HG02678 (cell line): ENCODE results near the gene BEND7.
"Not testable (repeated sequence)": the region's sequence is repeated elsewhere in the genome, so short reads cannot be mapped to it uniquely, and the experiment has no call there.

Experiments used
- ATAC-seq: cut with Tn5 transposase; IDR thresholded peaks from one replicate; pipeline ENCODE4 v1.9.1; 2021; ENCODE audit warnings: mild to moderate bottlenecking, moderate library complexity; ENCODE audit not compliant: unreplicated experiment

BEND7 gene

DNA sequence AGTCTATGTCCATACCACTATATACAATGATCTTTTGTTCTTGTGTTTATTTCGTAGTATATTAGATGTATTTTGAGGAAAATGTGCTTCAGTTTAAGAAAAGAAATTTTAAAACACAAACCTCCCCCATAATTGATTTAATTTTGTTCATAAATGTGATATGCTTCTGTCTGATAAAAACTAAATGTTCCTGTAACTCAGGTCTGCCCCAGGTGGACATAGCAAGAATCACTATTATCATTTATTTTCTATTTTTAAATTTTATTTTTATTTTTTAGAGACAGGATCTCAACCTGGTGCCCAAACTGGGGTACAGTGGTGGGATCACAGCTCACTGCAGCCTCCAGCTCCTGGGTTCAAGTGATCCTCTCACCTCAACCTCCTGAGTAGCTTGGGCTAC is 43.2 kb downstream of the BEND7 start:
- ATAC-seq = no peak

DNA sequence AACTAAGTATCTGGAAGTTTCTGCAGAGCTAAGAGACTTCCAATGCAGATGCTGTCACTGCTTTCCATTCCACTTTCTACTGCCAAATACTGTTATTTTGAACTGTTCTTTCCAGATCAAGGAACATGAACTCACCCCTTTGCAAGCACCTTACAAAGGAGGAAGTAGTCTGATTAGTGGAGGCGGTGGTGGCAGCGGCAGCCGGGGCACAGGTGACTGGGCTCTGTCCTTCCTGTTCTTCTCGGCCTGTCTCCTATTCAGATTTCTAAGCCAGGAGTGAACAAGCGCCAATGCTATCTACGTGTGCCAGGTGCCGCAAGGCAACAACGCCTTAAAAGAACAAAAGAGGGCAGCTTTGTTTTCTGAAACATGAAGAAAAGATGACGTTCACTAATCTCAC is 44.9 kb downstream of the BEND7 start:
- no peak for ATAC-seq

DNA sequence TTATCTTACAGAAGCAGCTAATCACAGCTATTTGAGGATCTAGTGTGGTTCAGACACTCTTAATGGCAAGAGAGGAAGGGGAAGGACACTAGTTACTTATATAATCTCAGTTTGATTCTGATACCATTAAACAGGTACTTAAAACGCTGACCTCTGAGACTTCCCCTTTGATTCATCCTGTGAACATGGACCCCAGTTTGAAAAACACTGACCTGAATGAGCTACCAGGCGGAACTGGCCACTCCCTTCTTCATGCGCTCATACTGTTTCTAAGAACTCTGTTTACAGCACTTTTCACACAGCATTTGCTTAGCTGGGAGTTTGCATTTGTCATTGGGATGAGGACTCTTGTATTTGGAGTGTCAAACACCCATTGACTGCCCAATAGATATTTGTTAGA is 45.7 kb downstream of the BEND7 start:
- ATAC-seq = no peak

DNA sequence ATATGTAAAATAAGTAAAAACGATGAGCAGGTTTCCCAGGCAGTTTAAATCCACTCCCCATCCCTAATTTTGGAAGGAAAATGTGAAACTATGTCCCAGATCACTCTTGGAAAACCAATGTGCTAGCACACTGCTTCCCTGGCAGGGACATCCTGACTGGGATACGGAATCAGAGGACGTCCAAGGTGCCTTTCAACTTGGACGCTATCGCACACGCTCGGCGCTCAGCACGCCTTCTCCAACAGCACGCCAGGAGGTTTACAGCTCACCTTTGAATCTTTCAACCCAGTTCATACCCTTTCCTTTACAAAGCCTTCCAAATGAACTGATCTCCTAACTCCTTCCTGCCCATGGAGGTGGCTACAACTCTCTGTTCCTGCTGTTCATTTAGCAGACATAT is 47.1 kb downstream of the BEND7 start:
- ATAC-seq = no peak

DNA sequence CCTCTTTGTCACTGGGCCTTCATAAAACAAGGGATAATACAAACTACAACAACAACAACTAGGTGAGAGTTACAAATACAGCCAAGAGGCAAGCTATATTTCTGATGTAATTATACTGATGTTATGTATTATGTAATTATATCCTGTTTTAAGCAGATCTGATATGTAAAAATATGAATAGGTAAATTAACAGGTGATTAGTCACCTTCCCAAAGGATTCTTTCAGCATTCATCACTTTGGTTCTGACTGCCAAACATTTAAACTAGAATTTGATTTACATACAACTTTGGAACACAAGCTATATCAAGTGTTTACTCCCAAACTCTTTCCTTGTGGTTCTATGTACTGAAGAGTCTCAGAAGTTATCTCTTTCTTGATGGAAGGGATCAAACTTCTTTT is 53.7 kb downstream of the BEND7 start:
- ATAC-seq = no peak

DNA sequence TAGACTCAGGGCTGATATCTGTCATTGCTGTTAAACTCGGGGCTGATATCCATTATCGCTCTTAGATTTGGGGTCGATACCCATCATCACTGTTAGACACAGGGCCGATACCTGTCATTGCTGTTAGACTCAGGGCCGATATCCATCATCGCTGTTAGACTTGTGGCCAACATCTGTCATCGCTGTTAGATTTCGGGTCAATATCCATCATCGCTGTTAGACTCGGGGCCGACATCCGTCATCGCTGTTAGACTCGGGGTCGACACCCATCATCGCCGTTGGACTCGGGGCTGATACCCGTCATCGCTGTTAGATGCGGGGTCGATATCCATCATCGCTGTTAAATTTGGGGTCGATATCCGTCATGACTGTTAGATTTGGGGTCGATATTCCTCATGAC is 54.8 kb downstream of the BEND7 start:
- ATAC-seq = no peak

DNA sequence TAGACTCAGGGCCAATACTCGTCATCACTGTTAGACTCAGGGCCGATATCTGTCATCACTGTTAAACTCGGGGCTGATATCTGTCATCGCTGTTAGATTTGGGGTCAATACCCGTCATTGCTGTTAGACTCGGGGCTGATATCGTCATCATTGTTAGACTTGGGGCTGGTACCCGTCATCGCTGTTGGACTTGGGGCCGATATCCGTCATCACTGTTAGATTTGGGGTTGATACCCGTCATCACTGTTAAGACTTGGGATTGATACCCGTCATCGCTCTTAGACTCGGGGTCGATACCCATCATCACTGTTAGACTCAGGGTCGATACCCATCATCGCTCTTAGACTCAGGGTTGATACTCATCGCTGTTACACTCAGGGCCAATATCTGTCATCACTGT is 56.5 kb downstream of the BEND7 start:
- no peak for ATAC-seq

DNA sequence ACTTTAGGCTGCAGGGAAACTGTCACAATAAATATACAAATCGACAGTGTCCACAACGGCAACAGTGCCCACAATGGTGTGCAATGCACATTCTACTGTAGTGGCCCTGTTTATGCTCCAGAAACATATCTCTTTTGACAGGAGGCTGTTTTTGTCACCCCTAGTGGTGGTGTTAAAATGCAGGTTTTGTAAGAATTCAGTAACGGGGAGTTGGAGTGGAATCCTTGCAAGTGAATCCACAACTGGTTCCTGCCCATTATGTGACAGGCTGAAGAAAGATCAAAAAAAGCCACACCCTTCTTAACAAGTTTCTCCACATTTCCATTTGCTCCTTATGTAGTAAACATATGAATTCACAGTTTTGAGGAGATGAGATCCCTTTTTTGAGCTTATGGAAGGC is 58.5 kb downstream of the BEND7 start:
- ATAC-seq = no peak

DNA sequence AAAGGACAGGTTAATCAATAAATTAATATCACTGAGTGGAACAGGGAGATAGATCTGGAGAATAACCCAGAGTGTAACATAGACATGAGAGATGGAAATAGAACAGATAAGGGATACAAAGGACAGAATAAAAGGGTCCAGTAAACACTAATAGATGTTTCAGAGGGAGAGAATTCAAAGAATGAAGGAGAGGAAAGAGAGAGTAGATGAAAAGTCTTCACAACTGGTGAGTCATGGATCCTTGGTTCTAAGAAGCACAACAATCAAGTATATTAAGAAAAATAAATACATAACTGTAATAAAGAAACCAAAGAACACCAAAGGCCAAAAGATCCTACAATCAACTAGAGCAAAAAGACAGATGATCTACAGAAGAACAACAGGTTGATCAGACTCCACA is 66.3 kb downstream of the BEND7 start:
- no peak for ATAC-seq

DNA sequence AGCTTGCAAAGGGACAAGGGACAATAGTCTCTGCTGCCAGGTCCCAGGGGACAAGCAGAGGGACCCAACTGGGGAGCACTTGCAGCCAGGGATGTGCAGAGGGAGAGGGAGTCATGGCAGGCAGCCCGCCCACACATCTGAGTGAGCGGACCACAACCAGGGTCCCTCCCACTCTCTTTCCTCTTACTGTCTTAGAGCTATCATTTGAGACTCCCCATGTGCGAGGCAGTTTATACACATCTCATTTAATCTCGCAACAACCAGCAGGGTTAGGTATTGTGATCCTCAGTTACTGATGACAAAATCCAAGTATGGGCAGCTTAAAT is 70.2 kb downstream of the BEND7 start:
- ATAC-seq = no peak

DNA sequence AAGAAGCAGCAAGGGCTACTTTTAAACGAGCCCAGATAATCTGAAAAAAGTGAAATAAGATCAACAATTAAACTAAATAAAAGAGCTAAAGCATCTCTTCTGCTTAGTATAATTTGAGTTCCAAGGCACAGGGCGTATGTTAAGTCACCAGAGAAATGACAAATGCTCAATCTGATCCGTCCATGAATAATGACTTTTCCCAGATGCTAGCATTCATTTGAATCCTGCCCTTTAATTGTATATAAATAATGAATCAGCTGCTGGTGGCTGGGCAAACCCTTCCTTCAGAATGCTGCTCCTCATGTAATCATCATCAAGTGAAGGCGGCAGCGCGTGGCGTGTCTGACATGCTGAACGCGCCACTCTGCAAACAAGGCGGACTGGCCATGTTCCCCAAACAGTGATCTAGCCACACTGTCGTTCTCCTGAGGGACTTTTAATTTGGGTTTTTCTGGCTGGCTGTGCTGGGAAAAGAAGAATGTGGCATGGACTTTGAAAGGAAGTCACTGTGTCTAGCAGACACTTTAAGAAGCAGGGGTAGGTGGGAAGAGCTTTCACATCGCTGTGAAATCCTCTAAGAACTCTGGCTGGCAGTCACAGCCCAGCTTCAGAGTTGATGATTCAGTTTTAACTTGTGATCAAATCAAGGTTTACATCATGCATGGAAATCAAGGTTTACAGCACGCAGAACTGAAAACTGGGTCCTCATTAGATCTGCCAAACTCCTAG is 70.7 kb downstream of the BEND7 start:
- no peak for ATAC-seq

DNA sequence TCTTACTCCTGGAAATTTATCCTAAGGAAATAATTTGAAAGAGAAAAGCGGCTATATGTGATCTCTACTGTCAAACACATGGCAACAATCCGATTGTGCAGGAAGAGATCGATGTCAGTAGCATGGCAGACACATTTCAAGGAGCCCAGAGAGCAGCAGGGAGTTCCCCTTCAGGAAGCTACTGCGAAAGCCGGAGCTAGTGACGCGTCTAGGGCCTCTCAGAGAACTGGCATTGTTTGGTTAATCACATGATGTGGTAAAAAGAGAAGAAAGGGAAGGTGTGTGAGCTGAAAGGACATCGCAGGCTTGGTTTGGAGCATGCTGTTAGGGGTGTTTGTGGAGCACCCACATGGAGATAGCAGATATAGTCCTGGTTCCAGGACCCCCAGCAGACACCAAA is 74.9 kb downstream of the BEND7 start:
- no peak for ATAC-seq

DNA sequence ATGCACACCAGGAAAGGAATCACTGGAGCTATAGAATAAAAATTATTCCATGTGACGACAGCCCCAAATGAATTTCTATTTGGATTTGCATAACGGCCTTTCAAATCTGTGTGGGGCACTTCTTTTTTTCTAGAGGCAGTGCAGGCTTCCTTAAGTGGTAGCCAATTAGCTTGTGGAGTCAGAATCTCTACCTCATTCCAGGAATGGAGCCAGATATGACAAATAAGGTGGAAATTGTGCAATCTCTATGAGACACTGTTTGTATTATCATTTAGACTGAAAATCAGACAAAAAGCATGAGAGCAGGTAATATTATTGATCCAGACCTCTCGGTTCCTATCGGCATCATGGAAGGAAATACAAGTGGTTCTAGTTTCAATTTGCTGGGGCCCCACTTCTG is 78.7 kb downstream of the BEND7 start:
- ATAC-seq = no peak

DNA sequence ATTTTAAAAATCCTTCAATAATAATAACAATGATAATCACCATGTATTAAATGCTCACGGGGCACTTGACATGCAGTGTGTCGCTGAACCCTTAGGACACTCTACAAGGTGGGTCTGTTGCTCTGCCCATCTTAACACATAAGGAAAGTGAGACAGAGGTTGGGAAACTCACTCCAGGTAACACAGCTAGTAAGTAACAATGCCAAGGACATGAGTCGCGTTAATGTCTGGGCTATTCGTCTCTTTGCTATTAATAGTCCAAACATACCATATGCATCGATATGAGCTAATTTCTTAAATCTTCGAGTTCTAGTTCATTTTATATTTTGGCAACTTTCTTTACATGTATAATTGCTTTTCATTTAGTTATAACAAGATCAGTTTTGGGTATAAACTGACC is 79.5 kb downstream of the BEND7 start:
- no peak for ATAC-seq

DNA sequence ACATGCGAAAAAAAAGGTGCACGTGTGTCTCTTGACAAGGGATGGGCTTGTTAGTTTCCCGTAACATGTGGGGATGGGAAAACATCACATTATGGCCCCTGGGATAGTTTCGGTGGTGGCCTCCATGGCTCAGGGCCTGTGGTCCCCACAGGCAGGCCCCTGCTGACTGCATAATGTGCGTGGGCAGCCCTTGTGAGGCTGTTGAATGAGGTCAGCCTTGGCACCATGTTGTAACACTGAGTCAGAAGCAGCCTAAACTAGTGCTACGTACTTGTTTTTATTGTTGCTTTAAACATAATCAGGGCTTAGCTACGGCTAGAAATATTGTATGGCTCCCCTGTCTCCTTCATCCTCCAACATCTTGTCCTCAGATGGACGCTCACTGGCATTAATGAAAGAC is 80.6 kb downstream of the BEND7 start:
- no peak for ATAC-seq

DNA sequence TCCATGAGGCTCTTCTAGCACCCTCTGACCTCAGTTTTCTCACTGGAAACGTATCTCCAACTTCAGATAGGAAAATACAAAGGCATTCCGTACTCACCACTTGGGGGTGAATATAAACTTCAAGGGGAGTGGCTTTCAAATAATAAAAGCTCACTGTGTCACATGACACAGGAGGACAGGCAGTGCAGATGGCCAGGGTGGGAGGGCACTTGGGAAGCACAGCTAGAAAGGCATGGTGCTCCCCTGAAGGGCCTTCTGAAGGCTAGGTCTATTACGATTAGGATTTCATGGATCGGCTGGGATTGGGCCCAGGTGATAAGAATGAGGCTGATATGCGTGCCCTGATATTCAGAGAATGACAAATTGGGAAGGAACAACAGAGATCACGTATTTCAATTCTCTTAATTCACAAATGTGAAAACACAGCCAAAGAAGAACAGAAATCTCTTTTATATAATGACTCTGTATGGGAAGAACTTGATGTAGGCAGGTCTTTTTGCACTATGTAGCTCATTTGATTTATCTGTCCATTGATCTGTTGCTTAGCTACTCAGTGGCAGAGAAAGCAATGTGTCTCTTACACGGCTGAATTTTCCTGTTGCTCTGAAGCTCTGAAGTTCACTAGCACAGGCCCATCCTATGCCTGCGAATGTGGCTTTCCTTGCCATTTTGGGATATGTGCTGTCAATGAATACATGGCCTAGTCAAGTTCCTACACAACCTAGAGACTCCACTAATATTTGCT is 83.0 kb downstream of the BEND7 start:
- ATAC-seq = no peak

DNA sequence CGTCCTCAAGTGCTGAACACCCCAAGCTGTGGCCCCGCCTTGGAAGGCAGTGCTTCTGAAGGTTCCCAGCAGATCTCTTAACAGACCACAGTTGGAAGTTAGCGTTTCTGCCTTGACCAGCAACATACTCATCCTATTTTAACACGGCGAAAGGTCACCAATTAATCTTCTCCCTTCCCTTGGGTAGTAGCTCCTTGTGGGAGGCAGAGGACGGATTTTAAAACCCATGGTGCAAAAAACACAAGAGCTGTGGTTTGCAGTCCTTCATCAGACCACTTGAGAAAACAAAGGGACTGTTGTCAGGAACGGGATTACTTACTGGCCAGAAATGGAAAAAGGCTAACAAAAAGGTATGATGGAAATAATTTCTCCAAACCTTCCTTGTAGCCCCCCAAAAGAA is 87.3 kb downstream of the BEND7 start:
- ATAC-seq = no peak

DNA sequence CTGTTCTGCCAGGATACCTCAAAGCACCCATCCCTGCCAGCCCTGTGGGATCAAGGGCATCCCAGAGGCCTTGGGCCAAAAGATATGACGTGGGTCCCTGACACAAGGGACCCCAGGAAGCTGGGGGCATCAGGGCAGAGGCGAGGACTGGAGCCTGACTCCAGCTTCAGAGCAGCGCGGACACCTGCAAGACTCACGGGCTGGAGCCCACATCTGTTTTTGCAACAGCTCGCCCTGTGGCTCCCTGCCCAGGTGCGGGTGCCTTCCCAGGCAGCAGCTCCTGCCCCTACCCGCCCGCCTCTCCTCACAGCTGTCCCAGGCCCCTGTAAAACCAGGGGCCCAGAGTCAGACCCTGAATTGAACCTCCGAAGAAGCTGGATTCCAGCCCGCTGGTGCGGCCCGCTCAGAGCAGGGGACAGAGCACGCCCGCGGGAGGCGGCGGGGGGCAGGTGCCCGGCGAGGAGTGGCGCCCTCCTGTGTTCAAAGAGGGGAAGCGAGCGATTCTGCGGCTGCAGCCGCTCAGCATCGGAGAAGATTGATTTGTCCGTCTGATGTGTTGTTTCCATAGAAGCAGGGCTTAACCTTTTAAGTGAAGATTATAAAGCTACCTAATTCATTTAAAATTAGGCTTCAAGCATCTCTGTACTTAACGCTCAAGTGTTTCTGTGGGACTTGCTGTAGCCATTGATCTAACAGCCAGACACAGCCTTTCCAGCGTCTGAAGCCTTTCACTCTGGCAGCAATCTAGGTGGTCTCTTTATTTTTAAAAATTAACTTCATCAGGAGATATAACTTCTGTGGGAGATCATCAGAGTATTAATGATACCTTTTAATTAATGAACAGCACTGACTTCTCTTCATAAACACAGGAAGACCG is 88.4 kb downstream of the BEND7 start:
- peak; percentile 76 for ATAC-seq

DNA sequence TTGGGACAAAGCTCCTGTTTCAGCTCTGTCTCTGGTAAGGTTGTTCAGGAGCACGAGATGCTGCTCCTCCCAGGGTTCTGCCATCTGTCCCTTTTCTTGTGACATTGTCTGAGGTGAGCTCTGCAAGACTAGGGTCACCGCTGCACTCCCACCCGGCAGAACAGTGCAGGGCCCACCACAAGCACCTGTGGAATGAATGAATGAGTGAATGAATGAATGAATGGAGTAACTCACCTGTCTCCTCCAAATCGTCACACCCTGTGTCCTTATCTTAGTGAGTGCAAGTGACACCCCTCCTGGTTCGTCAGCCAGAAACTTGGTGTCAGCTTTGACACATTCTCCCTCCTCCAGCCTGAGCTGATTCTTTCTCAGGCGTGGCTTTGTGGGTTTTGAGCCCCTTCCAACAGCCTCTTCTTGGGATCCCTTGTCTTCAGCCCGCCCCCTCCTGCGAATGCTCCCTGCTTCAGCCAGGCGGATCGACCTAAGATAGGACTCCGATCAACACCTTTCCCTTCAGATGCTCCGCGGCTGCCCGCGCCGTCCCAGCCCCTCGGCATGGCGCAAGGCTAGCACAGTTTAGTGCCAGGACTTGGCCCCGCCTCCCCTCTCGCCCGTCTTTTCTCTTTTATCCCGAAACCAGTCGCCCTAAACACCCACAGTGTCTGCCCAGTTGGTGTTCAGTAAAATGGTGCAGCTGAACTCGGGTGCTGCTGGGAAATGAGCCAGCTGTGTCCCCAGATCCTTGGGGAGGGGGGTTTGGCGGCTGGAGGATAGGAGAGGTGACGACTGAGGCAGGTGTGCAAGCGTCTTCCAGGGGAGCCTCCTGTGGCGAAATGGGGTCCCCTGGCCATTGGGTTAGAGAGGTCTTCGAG is 89.3 kb downstream of the BEND7 start:
- ATAC-seq = no peak

DNA sequence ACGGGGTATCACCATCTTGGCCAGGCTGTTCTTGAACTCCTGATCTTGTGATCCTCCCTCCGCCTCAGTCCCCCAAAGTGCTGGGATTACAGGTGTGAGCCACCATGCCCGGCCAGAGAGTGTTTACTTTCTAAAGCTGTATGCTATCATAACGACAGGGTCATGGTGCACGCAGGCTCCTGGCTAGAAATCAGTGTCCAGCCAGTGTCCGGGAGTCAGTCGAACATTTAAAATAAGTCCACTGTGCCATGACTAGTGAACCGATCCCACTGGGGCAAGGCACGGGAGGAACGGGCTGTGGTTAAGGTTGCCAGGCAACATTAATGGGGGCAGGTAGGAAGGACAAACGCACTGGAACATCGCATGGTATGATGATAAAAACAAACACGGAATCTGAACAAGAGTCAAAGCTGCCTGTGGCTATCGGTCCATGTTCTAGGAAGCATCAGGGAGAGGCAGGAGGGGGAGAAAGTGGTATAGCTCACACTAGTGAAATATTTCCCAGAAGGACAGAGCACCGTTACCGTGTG is 91.7 kb downstream of the BEND7 start:
- ATAC-seq = no peak

DNA sequence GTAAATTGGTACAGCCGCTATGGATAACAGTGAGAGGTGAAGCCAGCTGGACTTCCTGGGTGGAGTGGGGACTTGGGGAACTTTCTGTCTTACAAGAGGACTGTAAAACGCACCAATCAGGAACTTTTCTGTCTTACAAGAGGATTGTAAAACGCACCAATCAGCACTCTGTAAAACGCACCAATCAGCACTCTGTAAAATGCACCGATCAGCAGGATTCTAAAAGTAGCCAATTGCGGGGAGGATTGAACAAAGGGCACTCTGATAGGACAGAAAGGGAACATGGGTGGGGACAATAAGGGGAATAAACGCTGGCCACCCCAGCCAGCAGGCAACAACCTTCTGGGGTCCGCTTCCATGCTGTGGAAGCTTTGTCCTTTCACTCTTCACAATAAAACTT is 100.9 kb downstream of the BEND7 start:
- ATAC-seq = not testable (repeated sequence)
